Suprapubic skin (tissue), 4 donors: ENCODE results near the gene TNFRSF19. TPM values are rescaled to one million over a fixed set of nuclear protein-coding genes. Genes with fewer than 3 reads are reported as not detected.

ENCODE experiments used
- DNase-seq, 2 donors: peaks; one replicate each; pipeline ENCODE4 v3.0.0-alpha.2; 2019; ENCODE audit warnings: low spot score in 2 of 2
- H3K27ac ChIP-seq: fragments of 200-600 bp; sonication (generic); one replicate; pipeline ENCODE4 v1.5.1; 2019
- H3K27me3 ChIP-seq: fragments of 200-600 bp; sonication (generic); one replicate; pipeline ENCODE4 v1.5.1; 2019
- H3K36me3 ChIP-seq: fragments of 200-600 bp; sonication (generic); one replicate; pipeline ENCODE4 v1.5.1; 2019
- H3K4me1 ChIP-seq: fragments of 200-600 bp; sonication (generic); one replicate; pipeline ENCODE4 v1.5.1; 2019
- H3K4me3 ChIP-seq: fragments of 200-600 bp; sonication (generic); one replicate; pipeline ENCODE4 v1.5.1; 2019; ENCODE audit warnings: mild to moderate bottlenecking
- H3K9me3 ChIP-seq: fragments of 200-600 bp; sonication (generic); one replicate; pipeline ENCODE4 v1.5.1; 2019
- EP300 ChIP-seq: sonication (generic); formaldehyde crosslinking; IDR thresholded peaks from one replicate; pipeline ENCODE4 v1.6.1; 2017; ENCODE audit warnings: antibody characterized with exemption
- POLR2A ChIP-seq, 2 donors: fragments of 450-650 bp; IDR thresholded peaks; one replicate each; pipeline ENCODE4 v1.6.1; 2017; ENCODE audit warnings: antibody characterized with exemption in 2 of 2, mild to moderate bottlenecking in 2 of 2, moderate library complexity in 2 of 2
- POLR2AphosphoS5 ChIP-seq, 3 donors: sonication (generic); formaldehyde crosslinking; IDR thresholded peaks; one replicate each; pipeline ENCODE4 v1.6.1; 2017; ENCODE audit warnings: antibody characterized with exemption in 3 of 3
- WGBS: methylation state at CpG from one replicate; pipeline ENCODE4 v1.1.5; 2018; 5-methylcytosine and 5-hydroxymethylcytosine counted together
- total RNA-seq, 4 donors: library from RNA; depleted of rRNA; stranded (reverse); fragments of >200 nt; gene quantifications; one replicate each; pipeline ENCODE4 v1.1.0, GENCODE V29; 2016
- TF ChIP-seq, protein P1 (sequence below), 2 donors: fragments of 200-600 bp in 1 of 2; fragments of 450-650 bp in 1 of 2; sonication (generic) in 1 of 2; IDR thresholded peaks; one replicate each; pipeline ENCODE4 v1.5.1; 2016 to 2019; ENCODE audit warnings: antibody characterized with exemption in 2 of 2, mild to moderate bottlenecking in 1 of 2, moderate library complexity in 1 of 2

The TNFRSF19 gene
- total RNA-seq, 4 donors from 2014 or later, result 74.6 to 100 (median 78.5) TPM

DNA sequence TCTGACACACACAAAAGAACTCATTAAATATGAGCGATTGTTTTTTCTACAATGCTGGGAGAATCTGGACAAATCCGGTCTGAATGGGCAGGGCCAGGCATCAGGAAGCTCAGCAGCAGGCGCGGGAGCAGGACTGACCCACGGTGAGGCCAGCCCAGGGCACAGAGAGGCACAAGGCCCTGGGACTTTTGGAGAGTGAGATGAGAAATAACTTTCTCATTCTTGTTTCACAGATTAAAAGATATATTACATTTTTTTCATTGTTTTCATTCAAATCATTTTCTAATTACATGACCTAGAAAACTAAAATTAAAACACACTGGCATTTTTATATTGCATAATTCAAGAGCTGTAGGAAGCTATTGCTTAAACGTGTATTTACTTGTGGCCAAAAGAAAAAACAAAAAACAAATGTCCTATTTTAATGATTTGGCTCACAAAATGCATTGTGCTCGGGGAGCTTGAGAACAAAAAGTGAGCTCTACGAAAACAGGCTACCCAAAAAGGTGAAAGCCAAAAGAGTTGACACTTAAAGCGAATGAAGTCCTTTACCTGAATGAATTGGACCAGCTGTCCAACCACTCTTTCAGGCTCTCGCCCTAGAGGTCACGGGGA, 133.1 kb downstream of the TNFRSF19 start:
- DNase-seq, result no peak
- whole genome bisulfite sequencing, result 49% methylated on average over 11 of the region's 11 CpGs
- Histone ChIP-seq H3K9me3 (no peaks in the 10 kb centered on the region), H3K27me3 (no peaks in the 10 kb centered on the region), H3K4me3 (no peak overlapping the region), H3K36me3 (no peaks in the 10 kb centered on the region), H3K4me1 (peaks cover 21% of the 10 kb centered on the region), H3K27ac (peak overlapping the region; percentile 60)
- TF ChIP-seq EP300, result no peak
- TF ChIP-seq, protein P1, sequence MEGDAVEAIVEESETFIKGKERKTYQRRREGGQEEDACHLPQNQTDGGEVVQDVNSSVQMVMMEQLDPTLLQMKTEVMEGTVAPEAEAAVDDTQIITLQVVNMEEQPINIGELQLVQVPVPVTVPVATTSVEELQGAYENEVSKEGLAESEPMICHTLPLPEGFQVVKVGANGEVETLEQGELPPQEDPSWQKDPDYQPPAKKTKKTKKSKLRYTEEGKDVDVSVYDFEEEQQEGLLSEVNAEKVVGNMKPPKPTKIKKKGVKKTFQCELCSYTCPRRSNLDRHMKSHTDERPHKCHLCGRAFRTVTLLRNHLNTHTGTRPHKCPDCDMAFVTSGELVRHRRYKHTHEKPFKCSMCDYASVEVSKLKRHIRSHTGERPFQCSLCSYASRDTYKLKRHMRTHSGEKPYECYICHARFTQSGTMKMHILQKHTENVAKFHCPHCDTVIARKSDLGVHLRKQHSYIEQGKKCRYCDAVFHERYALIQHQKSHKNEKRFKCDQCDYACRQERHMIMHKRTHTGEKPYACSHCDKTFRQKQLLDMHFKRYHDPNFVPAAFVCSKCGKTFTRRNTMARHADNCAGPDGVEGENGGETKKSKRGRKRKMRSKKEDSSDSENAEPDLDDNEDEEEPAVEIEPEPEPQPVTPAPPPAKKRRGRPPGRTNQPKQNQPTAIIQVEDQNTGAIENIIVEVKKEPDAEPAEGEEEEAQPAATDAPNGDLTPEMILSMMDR (IDR thresholded peaks at IDR 0.05), result no peak
- no peak for TF ChIP-seq POLR2AphosphoS5 (IDR thresholded peaks at IDR 0.05)
- no peak for TF ChIP-seq POLR2A (IDR thresholded peaks at IDR 0.05)

DNA sequence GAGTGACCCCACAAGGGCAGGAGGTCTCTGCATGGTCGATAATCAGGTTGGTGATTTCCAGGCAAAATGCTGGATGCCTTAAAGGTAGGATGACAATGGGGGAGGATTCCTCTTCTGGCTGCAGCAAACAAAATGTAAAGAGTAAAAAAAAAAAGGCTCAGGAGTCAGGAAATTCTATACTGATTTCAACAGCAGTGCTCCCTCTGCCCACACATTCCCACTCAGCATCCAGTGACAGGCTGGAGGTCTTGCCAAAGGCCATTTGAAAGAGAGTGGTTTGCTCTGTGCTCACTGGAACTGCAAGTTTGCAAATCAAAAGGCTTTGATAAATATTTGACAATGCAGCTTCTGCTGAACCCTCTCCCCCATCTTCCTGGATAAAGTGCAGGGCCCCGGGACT, 135.4 kb downstream of the TNFRSF19 start:
- Histone ChIP-seq H3K36me3 (no peaks in the 10 kb centered on the region), H3K27ac (no peak overlapping the region), H3K4me3 (no peak overlapping the region), H3K9me3 (no peaks in the 10 kb centered on the region), H3K4me1 (peaks cover 21% of the 10 kb centered on the region), H3K27me3 (no peaks in the 10 kb centered on the region)
- WGBS, result 78% methylated on average over 2 of the region's 2 CpGs
- DNase-seq, result no peak
- TF ChIP-seq, protein P1 (IDR thresholded peaks at IDR 0.05), result no peak

DNA sequence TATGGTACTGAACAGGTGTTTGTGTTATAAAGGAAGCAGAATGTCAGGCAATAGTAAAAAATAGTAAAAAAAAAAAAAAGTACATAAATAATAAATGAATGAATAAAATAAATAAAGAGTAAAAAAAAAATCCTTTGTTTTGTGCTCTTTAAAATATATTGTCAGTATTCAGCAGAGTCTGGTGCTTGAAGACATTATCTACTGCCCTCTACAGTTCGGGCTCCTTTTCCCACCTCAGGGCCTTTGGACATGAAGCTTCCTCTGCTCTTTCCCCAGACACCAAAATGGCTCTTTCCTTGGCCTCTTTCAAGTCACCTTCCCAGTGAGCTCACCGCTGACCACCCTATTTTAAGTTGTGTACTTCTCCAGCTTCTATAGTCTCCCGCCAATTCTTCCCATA, 137.5 kb downstream of the TNFRSF19 start:
- TF ChIP-seq POLR2A (IDR thresholded peaks at IDR 0.05) (no peak), POLR2AphosphoS5 (IDR thresholded peaks at IDR 0.05) (no peak), EP300 (no peak)
- TF ChIP-seq, protein P1 (IDR thresholded peaks at IDR 0.05), result no peak
- H3K4me3 ChIP-seq, result no peak overlapping the region
- H3K27me3 ChIP-seq, result no peaks in the 10 kb centered on the region
- WGBS, result 90% methylated on average over 3 of the region's 3 CpGs
- no peak overlapping the region for H3K27ac ChIP-seq
- no peak for DNase-seq
- peaks cover 14% of the 10 kb centered on the region for H3K4me1 ChIP-seq
- H3K9me3 ChIP-seq, result no peaks in the 10 kb centered on the region
- H3K36me3 ChIP-seq, result no peaks in the 10 kb centered on the region

DNA sequence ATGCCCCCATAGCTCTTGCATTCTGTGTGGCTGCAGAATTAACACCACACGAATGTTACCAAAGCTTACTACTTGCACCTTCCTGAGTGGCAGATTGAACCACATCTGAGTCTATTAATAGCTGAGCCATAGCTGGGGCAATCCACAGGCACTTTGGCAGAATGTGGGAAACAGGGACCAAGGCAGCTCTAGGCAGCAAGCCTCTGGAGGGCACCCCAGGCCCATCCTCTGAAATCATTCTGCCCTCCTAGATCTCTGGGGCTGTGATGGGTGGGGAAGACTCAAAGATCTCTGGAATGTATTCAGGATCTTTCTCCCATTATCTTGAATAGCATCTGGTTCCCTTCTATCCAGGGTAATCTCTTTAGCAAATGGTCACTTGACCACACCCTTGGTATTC, 139.3 kb downstream of the TNFRSF19 start:
- Histone ChIP-seq H3K9me3 (no peaks in the 10 kb centered on the region), H3K36me3 (no peaks in the 10 kb centered on the region), H3K4me1 (no peaks in the 10 kb centered on the region), H3K4me3 (no peak overlapping the region), H3K27me3 (no peaks in the 10 kb centered on the region), H3K27ac (no peak overlapping the region)
- TF ChIP-seq POLR2A (IDR thresholded peaks at IDR 0.05) (no peak), EP300 (no peak)
- TF ChIP-seq, protein P1 (IDR thresholded peaks at IDR 0.05), result no peak
- no peak for DNase-seq
- WGBS, result 50% methylated on average over 1 of the region's 1 CpG

DNA sequence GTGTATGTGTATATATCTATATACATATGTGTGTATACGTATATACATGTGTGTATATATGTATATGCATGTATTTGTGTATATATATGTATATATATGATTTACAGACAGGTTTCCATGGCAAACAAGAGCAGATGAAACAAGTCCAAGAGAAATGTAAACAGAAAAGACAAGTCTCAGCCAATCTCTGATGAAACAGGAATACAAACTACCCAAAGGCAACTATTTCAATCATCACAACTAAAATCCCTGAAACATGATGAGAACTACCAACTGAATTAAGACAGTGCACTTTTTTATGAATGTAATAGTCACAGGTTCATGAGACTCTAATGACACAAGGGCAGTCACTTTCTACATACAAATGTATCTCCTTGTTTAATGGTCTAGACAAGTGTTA, 140.2 kb downstream of the TNFRSF19 start:
- no peaks in the 10 kb centered on the region for H3K27me3 ChIP-seq
- H3K36me3 ChIP-seq, result no peaks in the 10 kb centered on the region
- no peak for DNase-seq
- H3K27ac ChIP-seq, result no peak overlapping the region
- no peak overlapping the region for H3K4me3 ChIP-seq
- WGBS, result 77% methylated on average over 1 of the region's 1 CpG
- TF ChIP-seq POLR2AphosphoS5 (IDR thresholded peaks at IDR 0.05) (no peak), EP300 (no peak), POLR2A (IDR thresholded peaks at IDR 0.05) (no peak)
- TF ChIP-seq, protein P1 (IDR thresholded peaks at IDR 0.05), result no peak
- no peaks in the 10 kb centered on the region for H3K9me3 ChIP-seq
- no peaks in the 10 kb centered on the region for H3K4me1 ChIP-seq
